Esophagus squamous epithelium (tissue), 4 donors: Measurements from ENCODE around the gene ATP6V1E1.

ENCODE experiments used
- CTCF ChIP-seq, 6 experiments: fragments of 450-650 bp in 4 of 6; fragments of 200-600 bp in 2 of 6; sonication (generic) in 2 of 6; IDR thresholded peaks; one replicate each; pipeline ENCODE4 v1.5.1; 2016 to 2019; ENCODE audit warnings: antibody characterized with exemption in 6 of 6, mild to moderate bottlenecking in 4 of 6, moderate library complexity in 4 of 6
- POLR2A ChIP-seq, 4 donors: fragments of 450-650 bp; IDR thresholded peaks; one replicate each; pipeline ENCODE4 v1.6.1; 2017; ENCODE audit warnings: antibody characterized with exemption in 4 of 4, mild to moderate bottlenecking in 4 of 4, moderate library complexity in 3 of 4

- TF ChIP-seq CTCF (IDR thresholded peaks at IDR 0.05) (no peak), POLR2A (IDR thresholded peaks at IDR 0.05) (no peak)
Measured at GRCh38 chr22:17601031-17601430, 27.5 kb downstream of the ATP6V1E1 start.
